ENCODE data around the gene AGR3. TPM values are rescaled to one million over a fixed set of nuclear protein-coding genes. Genes with fewer than 3 reads are reported as not detected.
A peak's percentile ranks its signal among the peaks of the same experiment; 100 is the strongest.

The AGR3 gene
- total RNA-seq (10 to 100 TPM in 2 of 5 donors, not detected in 3; 14.2 to 74.0 TPM), polyA plus RNA-seq (10 to 100 TPM; 17.4 to 70.4 (median 24.2) TPM)
- long read RNA-seq, donor 1, transcript AGR3-201 (8 exons, 749 nt): major isoform, 36 of 184 reads
- long read RNA-seq, donor 1, partial matches to known transcripts: 137 of 184 reads
- long read RNA-seq, donor 1, other reads (novel, unspliced or antisense): 9 of 184 reads
- long read RNA-seq, donor 2, transcript AGR3-201 (8 exons, 749 nt): major isoform, 38 of 115 reads
- long read RNA-seq, donor 2, partial matches to known transcripts: 67 of 115 reads
- long read RNA-seq, donor 2, other reads (novel, unspliced or antisense): 8 of 115 reads
- long read RNA-seq, donor 3, partial matches to known transcripts: 0 of 4 reads
- long read RNA-seq, donor 3, other reads (novel, unspliced or antisense): 0 of 4 reads
- long read RNA-seq, donor 4, partial matches to known transcripts: 0 of 3 reads
- long read RNA-seq, donor 4, other reads (novel, unspliced or antisense): 0 of 3 reads
- long read RNA-seq, donor 5, partial matches to known transcripts: 7 of 11 reads
- long read RNA-seq, donor 5, other reads (novel, unspliced or antisense): 0 of 11 reads
- long read RNA-seq, donor 6, transcript AGR3-201 (8 exons, 749 nt): major isoform, 29 of 101 reads
- long read RNA-seq, donor 6, partial matches to known transcripts: 70 of 101 reads
- long read RNA-seq, donor 6, other reads (novel, unspliced or antisense): 0 of 101 reads
- long read RNA-seq, donor 7, transcript AGR3-202 (7 exons, 563 nt): minor isoform, 5 of 141 reads
- long read RNA-seq, donor 7, transcript AGR3-201 (8 exons, 749 nt): major isoform, 38 of 141 reads
- long read RNA-seq, donor 7, partial matches to known transcripts: 90 of 141 reads
- long read RNA-seq, donor 7, other reads (novel, unspliced or antisense): 7 of 141 reads
- long read RNA-seq, donor 8, transcript AGR3-201 (8 exons, 749 nt): major isoform, 5 of 12 reads
- long read RNA-seq, donor 8, partial matches to known transcripts: 7 of 12 reads
- long read RNA-seq, donor 8, other reads (novel, unspliced or antisense): 0 of 12 reads
- long read RNA-seq, donor 9, transcript AGR3-201 (8 exons, 749 nt): major isoform, 10 of 37 reads
- long read RNA-seq, donor 9, partial matches to known transcripts: 18 of 37 reads
- long read RNA-seq, donor 9, other reads (novel, unspliced or antisense): 7 of 37 reads
- long read RNA-seq, donor 10, transcript AGR3-201 (8 exons, 749 nt): major isoform, 34 of 97 reads
- long read RNA-seq, donor 10, partial matches to known transcripts: 51 of 97 reads
- long read RNA-seq, donor 10, other reads (novel, unspliced or antisense): 8 of 97 reads

DNA sequence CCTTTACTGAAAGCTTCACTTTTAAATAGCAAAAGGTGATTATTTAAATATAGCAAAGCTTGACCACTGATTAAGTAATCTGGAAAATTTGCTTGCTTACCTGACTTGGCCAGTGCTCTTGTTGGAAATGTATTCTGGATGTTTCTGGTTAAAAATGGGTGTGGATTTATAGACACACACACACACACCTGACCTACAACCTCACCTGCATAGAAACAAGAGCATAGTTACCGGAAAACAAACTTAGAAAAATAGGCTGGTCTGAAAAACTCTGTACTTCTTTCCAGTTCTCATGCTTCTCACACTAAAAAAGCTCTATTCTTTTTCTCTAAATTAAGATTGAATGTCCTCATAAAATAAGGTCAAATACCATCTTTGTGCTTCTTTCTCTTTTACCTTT is at the start of gene AGR3:
AGR3 (minus strand) TSS at position 140 of the 400 bp plus-strand sequence. CDS start 3,365 bp downstream, outside the sequence.
- 30 to 63% (median 35%) methylated on average over 1 of the region's 1 CpG for WGBS, 5 donors
- peak; percentile 35 to 92 for DNase-seq
- Histone ChIP-seq H3K27me3 (no peaks in the 10 kb centered on the region), H3K4me3 (peak within 1 kb of the TSS in 2 of 4 donors; percentile 4 to 5), H3K36me3 (no peaks in the 10 kb centered on the region), H3K4me1 (peaks cover 0 to 18% (median 5%) of the 10 kb centered on the region in 4 donors), H3K9me3 (no peaks in the 10 kb centered on the region), H3K27ac (peak within 1 kb of the TSS; percentile 63 to 80 (median 76))
- peak in 2 of 3 donors; percentile 55 to 65 for TF ChIP-seq POLR2AphosphoS5 (IDR thresholded peaks at IDR 0.05)
- TF ChIP-seq EP300 (IDR thresholded peaks at IDR 0.05): no peak
- no peak for TF ChIP-seq POLR2A (IDR thresholded peaks at IDR 0.05)
- TF ChIP-seq, protein P1, sequence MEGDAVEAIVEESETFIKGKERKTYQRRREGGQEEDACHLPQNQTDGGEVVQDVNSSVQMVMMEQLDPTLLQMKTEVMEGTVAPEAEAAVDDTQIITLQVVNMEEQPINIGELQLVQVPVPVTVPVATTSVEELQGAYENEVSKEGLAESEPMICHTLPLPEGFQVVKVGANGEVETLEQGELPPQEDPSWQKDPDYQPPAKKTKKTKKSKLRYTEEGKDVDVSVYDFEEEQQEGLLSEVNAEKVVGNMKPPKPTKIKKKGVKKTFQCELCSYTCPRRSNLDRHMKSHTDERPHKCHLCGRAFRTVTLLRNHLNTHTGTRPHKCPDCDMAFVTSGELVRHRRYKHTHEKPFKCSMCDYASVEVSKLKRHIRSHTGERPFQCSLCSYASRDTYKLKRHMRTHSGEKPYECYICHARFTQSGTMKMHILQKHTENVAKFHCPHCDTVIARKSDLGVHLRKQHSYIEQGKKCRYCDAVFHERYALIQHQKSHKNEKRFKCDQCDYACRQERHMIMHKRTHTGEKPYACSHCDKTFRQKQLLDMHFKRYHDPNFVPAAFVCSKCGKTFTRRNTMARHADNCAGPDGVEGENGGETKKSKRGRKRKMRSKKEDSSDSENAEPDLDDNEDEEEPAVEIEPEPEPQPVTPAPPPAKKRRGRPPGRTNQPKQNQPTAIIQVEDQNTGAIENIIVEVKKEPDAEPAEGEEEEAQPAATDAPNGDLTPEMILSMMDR (IDR thresholded peaks at IDR 0.05): no peak
- intact Hi-C loops (cut with DNase I; ENCODE audit: low total_unique reads): no loop called here

GRCh38 chr7:16930946-16931345 is 49.2 kb upstream of the AGR3 start:
- Histone ChIP-seq H3K27me3 (no peaks in the 10 kb centered on the region), H3K4me3 (no peak overlapping the region), H3K4me1 (peaks cover 10 to 42% (median 24%) of the 10 kb centered on the region in 4 donors), H3K36me3 (no peaks in the 10 kb centered on the region), H3K27ac (no peak overlapping the region), H3K9me3 (no peaks in the 10 kb centered on the region)
- TF ChIP-seq POLR2A (IDR thresholded peaks at IDR 0.05): no peak
- no peak for TF ChIP-seq EP300 (IDR thresholded peaks at IDR 0.05)
- no peak for TF ChIP-seq POLR2AphosphoS5 (IDR thresholded peaks at IDR 0.05)
- TF ChIP-seq, protein P1 (IDR thresholded peaks at IDR 0.05): no peak
- intact Hi-C loops (cut with DNase I; ENCODE audit: low total_unique reads): no loop called here
- no peak for DNase-seq
- WGBS, 5 donors: 69 to 91% (median 87%) methylated on average over 4 of the region's 4 CpGs

DNA sequence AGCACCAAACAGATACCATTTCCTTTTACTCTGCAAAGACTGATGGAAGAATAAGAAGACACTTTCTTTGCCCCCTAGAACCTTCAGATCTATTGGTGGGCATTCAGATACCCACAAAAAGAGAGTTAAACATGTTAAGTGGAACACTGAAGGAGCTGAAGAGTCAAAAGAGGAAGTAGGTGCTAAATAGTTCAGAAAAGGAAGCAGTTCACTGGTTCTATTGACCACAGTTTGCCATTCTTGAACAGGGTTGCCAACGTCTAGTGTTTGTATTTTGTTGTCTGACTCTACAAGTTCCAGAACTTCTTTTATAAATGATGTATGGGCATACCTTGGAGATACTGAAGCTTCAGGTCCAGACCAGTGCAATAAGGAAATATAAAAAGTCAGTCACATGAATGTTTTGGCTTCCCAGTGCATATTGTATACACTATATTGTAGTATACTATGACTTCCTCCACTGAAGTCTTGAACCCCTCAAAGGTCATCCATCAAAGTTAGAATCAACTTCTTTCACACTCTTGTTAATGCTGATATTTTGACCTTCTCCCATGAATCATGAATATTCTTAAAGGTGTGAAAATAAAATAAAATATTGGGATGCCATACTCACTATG is 47.5 kb upstream of the AGR3 start:
- Histone ChIP-seq H3K27ac (peak overlapping the region in 1 of 5 donors; percentile 30), H3K4me3 (no peak overlapping the region), H3K36me3 (no peaks in the 10 kb centered on the region), H3K9me3 (no peaks in the 10 kb centered on the region), H3K27me3 (no peaks in the 10 kb centered on the region), H3K4me1 (peaks cover 6 to 27% (median 24%) of the 10 kb centered on the region in 4 donors)
- intact Hi-C loops (cut with DNase I; ENCODE audit: low total_unique reads): no loop called here
- no peak for DNase-seq
- TF ChIP-seq, protein P1 (IDR thresholded peaks at IDR 0.05): no peak
- TF ChIP-seq EP300 (IDR thresholded peaks at IDR 0.05): no peak
- TF ChIP-seq POLR2A (IDR thresholded peaks at IDR 0.05): no peak
- no peak for TF ChIP-seq POLR2AphosphoS5 (IDR thresholded peaks at IDR 0.05)
- 23 to 36% (median 26%) methylated on average over 1 of the region's 1 CpG for WGBS, 5 donors

Data from stomach (tissue), 19 donors.